Lower leg skin (tissue), 4 donors: Measurements from ENCODE around the gene BCL2. TPM values are rescaled to one million over a fixed set of nuclear protein-coding genes. Genes with fewer than 3 reads are reported as not detected.

Experiments
- DNase-seq, 2 donors: peaks; one replicate each; pipeline ENCODE4 v3.0.0-alpha.2; 2019; ENCODE audit warnings: low spot score in 2 of 2
- H3K4me3 ChIP-seq: fragments of 200-600 bp; sonication (generic); 2 replicates; pipeline ENCODE4 v1.5.1; 2017; ENCODE audit warnings: mild to moderate bottlenecking, low read depth; ENCODE audit not compliant: poor library complexity, severe bottlenecking
- POLR2A ChIP-seq, 2 donors: fragments of 450-650 bp; IDR thresholded peaks; one replicate each; pipeline ENCODE4 v1.6.1; 2016 to 2017; ENCODE audit warnings: antibody characterized with exemption in 2 of 2, mild to moderate bottlenecking in 1 of 2, moderate library complexity in 1 of 2
- WGBS, 2 donors: methylation state at CpG; one replicate each; pipeline ENCODE4 v1.1.5; 2018; 5-methylcytosine and 5-hydroxymethylcytosine counted together
- intact Hi-C: fragments of 100-400 bp; cut with DNase I; formaldehyde crosslinking; loops from one replicate; pipeline ENCODE4 v1.15.0; 2023; ENCODE audit warnings: low total_unique reads
- total RNA-seq, 4 donors: library from RNA; depleted of rRNA; stranded (reverse); fragments of >200 nt; gene quantifications; one replicate each; pipeline ENCODE4 v1.1.0, GENCODE V29; 2016
- TF ChIP-seq, protein P1 (sequence below), 3 donors: fragments of 450-650 bp; IDR thresholded peaks; one replicate each; pipeline ENCODE4 v1.5.1; 2016; ENCODE audit warnings: antibody characterized with exemption in 3 of 3, mild to moderate bottlenecking in 3 of 3, moderate library complexity in 2 of 3

The BCL2 gene
- total RNA-seq, 4 donors from 2014 or later: 12.8 to 21.7 (median 18.2) TPM

DNA sequence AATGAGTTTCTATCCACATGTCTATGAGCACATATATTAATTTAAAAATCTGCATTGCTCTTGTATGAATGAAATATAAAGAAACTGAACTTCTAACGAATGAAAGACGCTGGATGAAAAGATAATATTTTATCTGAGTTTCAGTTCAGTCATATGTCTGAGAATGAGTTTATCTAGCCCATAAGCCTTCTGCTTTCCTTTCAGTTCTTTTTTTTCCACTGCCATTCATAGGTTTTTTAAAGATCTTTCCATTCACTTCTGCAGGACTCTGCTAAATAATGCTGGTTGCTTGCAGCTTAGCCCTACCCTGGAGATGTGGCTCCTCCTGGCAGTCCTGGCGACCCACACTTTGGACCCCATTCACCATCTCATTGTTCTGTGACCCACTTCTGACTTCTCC is 109.0 kb downstream of the BCL2 start:
- whole genome bisulfite sequencing, 2 donors: 86 to 88% methylated on average over 3 of the region's 3 CpGs
- no peak for DNase-seq
- H3K4me3 ChIP-seq: no peak overlapping the region
- intact Hi-C loops: no loop called here
- TF ChIP-seq, protein P1, sequence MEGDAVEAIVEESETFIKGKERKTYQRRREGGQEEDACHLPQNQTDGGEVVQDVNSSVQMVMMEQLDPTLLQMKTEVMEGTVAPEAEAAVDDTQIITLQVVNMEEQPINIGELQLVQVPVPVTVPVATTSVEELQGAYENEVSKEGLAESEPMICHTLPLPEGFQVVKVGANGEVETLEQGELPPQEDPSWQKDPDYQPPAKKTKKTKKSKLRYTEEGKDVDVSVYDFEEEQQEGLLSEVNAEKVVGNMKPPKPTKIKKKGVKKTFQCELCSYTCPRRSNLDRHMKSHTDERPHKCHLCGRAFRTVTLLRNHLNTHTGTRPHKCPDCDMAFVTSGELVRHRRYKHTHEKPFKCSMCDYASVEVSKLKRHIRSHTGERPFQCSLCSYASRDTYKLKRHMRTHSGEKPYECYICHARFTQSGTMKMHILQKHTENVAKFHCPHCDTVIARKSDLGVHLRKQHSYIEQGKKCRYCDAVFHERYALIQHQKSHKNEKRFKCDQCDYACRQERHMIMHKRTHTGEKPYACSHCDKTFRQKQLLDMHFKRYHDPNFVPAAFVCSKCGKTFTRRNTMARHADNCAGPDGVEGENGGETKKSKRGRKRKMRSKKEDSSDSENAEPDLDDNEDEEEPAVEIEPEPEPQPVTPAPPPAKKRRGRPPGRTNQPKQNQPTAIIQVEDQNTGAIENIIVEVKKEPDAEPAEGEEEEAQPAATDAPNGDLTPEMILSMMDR (IDR thresholded peaks at IDR 0.05): no peak
- TF ChIP-seq POLR2A (IDR thresholded peaks at IDR 0.05): no peak

DNA sequence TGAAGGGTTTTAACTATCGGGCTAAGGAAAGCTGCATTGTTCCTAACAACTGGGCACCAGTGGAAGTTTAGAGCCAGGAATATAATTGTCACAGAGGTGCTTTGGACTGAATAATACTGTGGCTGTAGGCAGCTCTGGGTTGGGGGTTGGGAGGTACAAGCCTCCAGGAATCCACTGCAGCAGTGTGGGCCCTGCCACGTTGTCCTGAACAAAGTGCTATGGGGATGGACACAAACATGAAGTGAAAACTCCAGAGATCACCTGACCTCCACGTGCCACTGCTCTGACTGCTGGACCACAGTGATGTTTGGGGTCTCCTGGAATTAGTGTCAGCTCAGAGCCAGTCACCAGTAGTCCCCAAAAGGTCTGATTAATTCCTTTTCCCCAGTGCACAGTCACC is 110.9 kb downstream of the BCL2 start:
- H3K4me3 ChIP-seq: no peak overlapping the region
- no peak for TF ChIP-seq POLR2A (IDR thresholded peaks at IDR 0.05)
- TF ChIP-seq, protein P1 (IDR thresholded peaks at IDR 0.05): no peak
- no peak for DNase-seq
- WGBS, 2 donors: 86 to 93% methylated on average over 3 of the region's 3 CpGs
- intact Hi-C loops: no loop called here

DNA sequence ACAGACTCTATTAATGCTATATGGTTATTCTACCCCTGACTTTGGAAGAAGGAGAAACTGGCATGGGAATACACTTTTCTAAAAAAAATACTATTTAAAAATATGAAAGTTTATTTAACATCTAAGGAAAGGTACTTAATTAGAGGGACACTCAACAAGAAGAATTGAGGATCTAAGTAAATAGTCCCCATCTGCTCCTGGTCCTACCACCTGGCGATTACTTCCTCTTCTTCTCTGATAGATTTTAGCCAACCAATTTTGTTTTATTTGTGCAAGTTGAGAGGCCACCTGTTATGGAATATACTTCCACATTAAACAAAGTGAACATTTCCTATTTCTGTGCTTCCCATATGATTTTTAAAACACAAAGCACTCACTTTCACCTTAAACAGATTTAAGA is 111.7 kb downstream of the BCL2 start:
- intact Hi-C loops: no loop called here
- no peak overlapping the region for H3K4me3 ChIP-seq
- DNase-seq: no peak
- 78 to 88% methylated on average over 1 of the region's 1 CpG for WGBS, 2 donors
- TF ChIP-seq POLR2A (IDR thresholded peaks at IDR 0.05): no peak
- TF ChIP-seq, protein P1 (IDR thresholded peaks at IDR 0.05): no peak

DNA sequence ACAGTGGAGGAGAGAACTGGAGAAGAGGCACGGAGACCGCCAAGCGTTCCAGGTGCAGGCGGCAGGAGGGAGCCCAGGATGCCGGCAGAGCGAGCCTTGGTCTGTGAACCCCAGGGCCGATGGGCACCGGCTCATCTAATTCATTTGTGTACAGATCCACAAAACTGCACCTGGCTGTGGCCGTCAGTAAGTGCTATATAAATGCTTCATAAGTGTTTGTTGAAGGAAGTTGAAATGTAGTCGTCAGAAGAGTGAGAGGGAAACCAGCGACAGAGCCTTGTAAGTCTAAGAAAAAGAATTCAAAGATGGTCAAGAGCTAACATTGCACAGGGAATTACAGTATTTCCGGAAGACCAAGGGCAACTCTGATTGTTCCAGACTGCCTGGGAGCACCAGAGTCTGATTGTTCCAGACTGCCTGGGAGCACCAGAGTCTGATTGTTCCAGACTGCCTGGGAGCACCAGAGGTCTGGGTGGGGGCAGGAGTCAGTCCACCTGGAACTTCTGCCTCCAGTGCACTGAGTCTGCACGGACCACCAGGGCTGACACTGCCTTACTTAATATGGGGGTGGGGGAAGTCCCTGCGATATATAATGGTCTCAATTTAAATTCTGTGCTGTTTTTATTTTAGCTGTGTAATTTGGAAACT is 112.3 kb downstream of the BCL2 start:
- no peak for TF ChIP-seq POLR2A (IDR thresholded peaks at IDR 0.05)
- TF ChIP-seq, protein P1 (IDR thresholded peaks at IDR 0.05): no peak
- intact Hi-C loops: no loop called here
- WGBS, 2 donors: 82 to 84% methylated on average over 14 of the region's 14 CpGs
- DNase-seq: no peak
- H3K4me3 ChIP-seq: no peak overlapping the region

DNA sequence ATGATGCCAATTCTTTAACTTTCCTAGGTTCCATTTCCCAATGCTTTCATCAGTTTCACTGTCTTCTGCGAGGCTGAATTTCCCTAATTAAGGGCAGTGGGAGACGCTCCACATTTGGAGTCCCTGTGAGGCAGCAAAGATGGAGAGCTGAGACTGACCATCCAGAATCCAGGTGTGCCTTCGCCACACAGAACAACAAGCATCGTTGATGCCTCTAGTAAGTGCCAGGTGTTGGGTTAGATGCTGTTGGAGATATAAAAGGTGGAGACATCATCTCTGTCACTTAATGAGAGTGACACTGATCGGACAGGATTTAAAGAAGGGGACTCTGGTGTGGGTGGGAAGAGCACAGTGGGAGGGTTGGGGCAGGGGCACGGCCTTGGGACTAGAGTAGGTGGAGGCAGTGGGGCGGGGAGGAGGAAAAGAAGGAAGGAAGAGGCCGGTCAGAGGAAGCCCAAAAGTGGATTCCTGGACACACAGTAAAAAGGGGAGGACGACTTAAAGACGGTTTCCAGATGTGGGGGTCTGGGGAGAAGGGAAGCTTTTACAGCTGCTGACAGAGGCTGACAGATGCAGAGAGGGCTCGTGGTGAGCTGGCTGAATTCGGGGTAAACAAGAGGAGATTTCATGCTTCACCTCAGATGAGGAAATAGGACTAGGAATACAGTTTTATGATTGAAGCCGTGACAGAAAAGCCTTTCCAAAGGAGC is 113.0 kb downstream of the BCL2 start:
- no peak for DNase-seq
- no peak for TF ChIP-seq POLR2A (IDR thresholded peaks at IDR 0.05)
- WGBS, 2 donors: 74 to 78% methylated on average over 13 of the region's 13 CpGs
- intact Hi-C loops: no loop called here
- no peak overlapping the region for H3K4me3 ChIP-seq

DNA sequence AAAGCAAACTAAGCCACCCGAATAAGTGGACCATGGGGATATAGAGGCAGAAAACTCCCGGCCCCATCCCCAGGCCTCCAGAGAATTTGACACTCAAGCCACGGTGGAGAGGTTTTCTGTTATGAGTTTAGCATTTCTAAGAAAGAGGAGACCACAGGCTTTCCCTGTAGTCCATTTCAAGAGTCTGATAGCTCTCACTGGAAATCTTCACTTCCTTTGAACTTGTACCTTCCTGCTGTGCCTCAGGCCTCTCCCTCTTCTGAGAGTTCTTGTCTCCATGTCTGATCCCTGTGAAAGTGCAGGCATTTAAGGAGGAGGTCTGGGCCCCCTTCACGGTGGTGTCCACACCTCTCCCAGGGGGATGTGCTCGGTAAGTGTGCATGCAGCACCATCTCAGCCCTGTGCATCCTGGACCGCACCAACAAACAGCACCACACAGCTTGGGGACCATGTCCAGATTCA is 113.7 kb downstream of the BCL2 start:
- WGBS, 2 donors: 78 to 87% methylated on average over 6 of the region's 6 CpGs
- intact Hi-C loops: no loop called here
- TF ChIP-seq, protein P1 (IDR thresholded peaks at IDR 0.05): no peak
- no peak for TF ChIP-seq POLR2A (IDR thresholded peaks at IDR 0.05)
- DNase-seq: no peak
- no peak overlapping the region for H3K4me3 ChIP-seq
